Duodenal mucosa (tissue), 2 donors: Measurements from ENCODE around the gene OGN.

Experiments
- H3K27ac ChIP-seq: one replicate; pipeline ENCODE4 v1.7.0; 2013; ENCODE audit warnings: low read depth, low read length
- H3K27me3 ChIP-seq, 2 donors: one replicate each; pipeline ENCODE4 v1.7.0; 2013; ENCODE audit warnings: low read length in 2 of 2, control low read depth in 1 of 2; ENCODE audit not compliant: insufficient read depth in 2 of 2, control insufficient read depth in 1 of 2
- H3K36me3 ChIP-seq, 2 donors: one replicate each; pipeline ENCODE4 v1.7.0; 2013; ENCODE audit warnings: low read length in 2 of 2, control low read depth in 1 of 2; ENCODE audit not compliant: insufficient read depth in 2 of 2, control insufficient read depth in 1 of 2
- H3K4me1 ChIP-seq, 2 donors: one replicate each; pipeline ENCODE4 v1.7.0; 2013; ENCODE audit warnings: low read length in 2 of 2, control low read depth in 1 of 2; ENCODE audit not compliant: insufficient read depth in 2 of 2, control insufficient read depth in 1 of 2
- H3K4me3 ChIP-seq, 2 donors: one replicate each; pipeline ENCODE4 v1.7.0; 2013; ENCODE audit warnings: low read length in 2 of 2, low read depth in 1 of 2
- H3K9ac ChIP-seq, 2 donors: one replicate each; pipeline ENCODE4 v1.7.0; 2013; ENCODE audit warnings: low read length in 2 of 2, low read depth in 1 of 2
- H3K9me3 ChIP-seq, 2 donors: one replicate each; pipeline ENCODE4 v1.7.0; 2013; ENCODE audit warnings: low read length in 2 of 2, control low read depth in 1 of 2; ENCODE audit not compliant: control insufficient read depth in 1 of 2

The OGN gene

GRCh38 chr9:92353051-92353450, 51.3 kb downstream of the OGN start:
- no peaks in the 10 kb centered on the region for H3K36me3 ChIP-seq
- no peak overlapping the region for H3K4me3 ChIP-seq
- H3K9me3 ChIP-seq: peaks cover 2 to 3% of the 10 kb centered on the region in 2 donors
- H3K9ac ChIP-seq: no peak overlapping the region
- H3K27me3 ChIP-seq: no peaks in the 10 kb centered on the region
- H3K27ac ChIP-seq: no peak overlapping the region
- H3K4me1 ChIP-seq: no peaks in the 10 kb centered on the region

- no peaks in the 10 kb centered on the region for H3K4me1 ChIP-seq
- H3K4me3 ChIP-seq: no peak overlapping the region
- no peak overlapping the region for H3K27ac ChIP-seq
- no peak overlapping the region for H3K9ac ChIP-seq
- H3K9me3 ChIP-seq: peaks cover 0 to 2% of the 10 kb centered on the region in 2 donors
- no peaks in the 10 kb centered on the region for H3K36me3 ChIP-seq
- H3K27me3 ChIP-seq: no peaks in the 10 kb centered on the region
Measured at GRCh38 chr9:92350740-92351133, 53.6 kb downstream of the OGN start.

GRCh38 chr9:92349771-92350739, 54.3 kb downstream of the OGN start:
- no peak overlapping the region for H3K27ac ChIP-seq
- H3K9ac ChIP-seq: no peak overlapping the region
- no peaks in the 10 kb centered on the region for H3K4me1 ChIP-seq
- H3K4me3 ChIP-seq: no peak overlapping the region
- peaks cover 0 to 2% of the 10 kb centered on the region in 2 donors for H3K9me3 ChIP-seq
- no peaks in the 10 kb centered on the region for H3K27me3 ChIP-seq
- no peaks in the 10 kb centered on the region for H3K36me3 ChIP-seq

- Histone ChIP-seq H3K36me3 (no peaks in the 10 kb centered on the region), H3K4me1 (no peaks in the 10 kb centered on the region), H3K27ac (no peak overlapping the region), H3K4me3 (no peak overlapping the region), H3K9ac (no peak overlapping the region), H3K9me3 (no peaks in the 10 kb centered on the region), H3K27me3 (no peaks in the 10 kb centered on the region)
Measured at GRCh38 chr9:92345582-92345981, 58.8 kb downstream of the OGN start.

GRCh38 chr9:92342825-92343488, 61.4 kb downstream of the OGN start:
- H3K4me1 ChIP-seq: no peaks in the 10 kb centered on the region
- H3K27me3 ChIP-seq: no peaks in the 10 kb centered on the region
- H3K4me3 ChIP-seq: no peak overlapping the region
- no peak overlapping the region for H3K9ac ChIP-seq
- H3K9me3 ChIP-seq: no peaks in the 10 kb centered on the region
- peaks cover 0 to 4% of the 10 kb centered on the region in 2 donors for H3K36me3 ChIP-seq
- no peak overlapping the region for H3K27ac ChIP-seq

GRCh38 chr9:92341578-92341977, 62.8 kb downstream of the OGN start:
- H3K27me3 ChIP-seq: no peaks in the 10 kb centered on the region
- no peaks in the 10 kb centered on the region for H3K4me1 ChIP-seq
- peaks cover 0 to 9% of the 10 kb centered on the region in 2 donors for H3K36me3 ChIP-seq
- H3K9ac ChIP-seq: no peak overlapping the region
- no peak overlapping the region for H3K4me3 ChIP-seq
- no peak overlapping the region for H3K27ac ChIP-seq
- H3K9me3 ChIP-seq: no peaks in the 10 kb centered on the region

- no peaks in the 10 kb centered on the region for H3K9me3 ChIP-seq
- no peaks in the 10 kb centered on the region for H3K4me1 ChIP-seq
- no peak overlapping the region for H3K9ac ChIP-seq
- H3K4me3 ChIP-seq: no peak overlapping the region
- peaks cover 0 to 8% of the 10 kb centered on the region in 2 donors for H3K36me3 ChIP-seq
- H3K27me3 ChIP-seq: no peaks in the 10 kb centered on the region
- H3K27ac ChIP-seq: no peak overlapping the region
Measured at GRCh38 chr9:92333282-92333634, 71.1 kb downstream of the OGN start.
